Urothelium cell line (cell line): Measurements from ENCODE around the gene LNP1.
"Not testable (repeated sequence)": the region's sequence is repeated elsewhere in the genome, so short reads cannot be mapped to it uniquely, and the experiment has no call there.

Experiments
- DNase-seq: peaks from one replicate; pipeline ENCODE4 v3.0.0; 2011; ENCODE audit warnings: low spot score, mixed read lengths
- FAIRE-seq: peaks from 2 replicates; lab custom pipeline; 2011; peaks lifted over from hg19 to GRCh38; lab: Jason Lieb, UNC

The LNP1 gene

GRCh38 chr3:100468676-100469075 lies 67.3 kb downstream of the LNP1 start:
- FAIRE-seq (no peak), DNase-seq (no peak)

GRCh38 chr3:100470951-100471350 lies 69.6 kb downstream of the LNP1 start:
- DNase-seq (no peak), FAIRE-seq (no peak)

- no peak for DNase-seq
- FAIRE-seq: no peak
These were observed 70.1 kb downstream of the LNP1 start for GRCh38 chr3:100471444-100471843.

GRCh38 chr3:100477851-100478360 lies 76.6 kb downstream of the LNP1 start:
- not testable (repeated sequence) for DNase-seq, FAIRE-seq

GRCh38 chr3:100478521-100478920 lies 77.2 kb downstream of the LNP1 start:
- not testable (repeated sequence) for FAIRE-seq, DNase-seq

- DNase-seq: no peak
- no peak for FAIRE-seq
These were observed 78.7 kb downstream of the LNP1 start for GRCh38 chr3:100480081-100480480.

- FAIRE-seq: no peak
These were observed 80.8 kb downstream of the LNP1 start for GRCh38 chr3:100482176-100482575.

GRCh38 chr3:100483529-100483928 lies 82.2 kb downstream of the LNP1 start:
- DNase-seq (no peak), FAIRE-seq (no peak)

More at GRCh38 chr3:100482176-100482575, 80.8 kb downstream of the LNP1 start:
- no peak for DNase-seq

- DNase-seq (no peak), FAIRE-seq (no peak)
These were observed 85.5 kb downstream of the LNP1 start for GRCh38 chr3:100486808-100487207.

- no peak for FAIRE-seq
- DNase-seq: no peak
These were observed 87.8 kb downstream of the LNP1 start for GRCh38 chr3:100489118-100489517.

- peak; percentile 99 for DNase-seq
- FAIRE-seq: peak; percentile 97
These were observed 91.0 kb downstream of the LNP1 start, which contains the start of gene TMEM45A for GRCh38 chr3:100492059-100493006. TSS of gene TMEM45A (plus strand) at chr3:100492619. CDS start at chr3:100555212, 62,593 bp downstream.

- peak; percentile 62 for DNase-seq
- FAIRE-seq: no peak
These were observed 95.4 kb downstream of the LNP1 start for GRCh38 chr3:100496711-100497261.

GRCh38 chr3:100499651-100500050 lies 98.3 kb downstream of the LNP1 start:
- no peak for DNase-seq
- no peak for FAIRE-seq

GRCh38 chr3:100500320-100500880 lies 99.1 kb downstream of the LNP1 start:
- FAIRE-seq (no peak), DNase-seq (no peak)

- DNase-seq: no peak
- no peak for FAIRE-seq
These were observed 102.1 kb downstream of the LNP1 start for GRCh38 chr3:100503448-100503847.
